OCI-LY7 (cell line): ENCODE measurements around the gene CD248. TPM values are rescaled to one million over a fixed set of nuclear protein-coding genes. Genes with fewer than 3 reads are reported as not detected.

Source experiments
- BruUV-seq: library from RNA; stranded (reverse); fragments of 400-500 nt; replicated peaks from 2 replicates; lab custom pipeline; 2021; lab: Mats Ljungman, UMichigan
- CTCF ChIA-PET: fragments of 300-600 bp; sonication (Branson Sonifier 250); formaldehyde crosslinking; loops from one replicate; lab custom pipeline; 2022; ENCODE audit warnings: antibody characterized with exemption; ENCODE audit not compliant: unreplicated experiment; lab: Charles Lee
- POLR2A ChIA-PET: fragments of 300-600 bp; sonication (Branson Sonifier 250); formaldehyde crosslinking; loops from one replicate; lab custom pipeline; 2022; ENCODE audit warnings: antibody characterized with exemption; lab: Charles Lee
- DNase-seq: peaks from one replicate; pipeline ENCODE4 v3.0.0-alpha.2; 2015; ENCODE audit warnings: low spot score
- H2AFZ ChIP-seq: fragments of 200-600 bp; sonication (generic), shearing (Covaris generic); 2 replicates; pipeline ENCODE4 v1.6.1; 2014; ENCODE audit warnings: mild to moderate bottlenecking, antibody characterized with exemption, low read length, moderate library complexity
- H3K27ac ChIP-seq: fragments of 200-600 bp; sonication (generic); 2 replicates; pipeline ENCODE4 v1.5.1; 2014; ENCODE audit warnings: mixed run types, low read depth, mild to moderate bottlenecking, moderate library complexity, low read length, inconsistent platforms; ENCODE audit not compliant: poor library complexity, severe bottlenecking
- H3K36me3 ChIP-seq: fragments of 200-600 bp; sonication (generic); 2 replicates; pipeline ENCODE4 v1.6.1; 2014; ENCODE audit warnings: mild to moderate bottlenecking, antibody characterized with exemption, low read length, moderate library complexity, mixed read lengths; ENCODE audit not compliant: insufficient read depth
- H3K4me1 ChIP-seq: fragments of 200-600 bp; sonication (generic); 2 replicates; pipeline ENCODE4 v1.5.1; 2014; ENCODE audit warnings: mild to moderate bottlenecking, low read length; ENCODE audit not compliant: insufficient read depth, poor library complexity, severe bottlenecking
- H3K4me2 ChIP-seq: fragments of 200-600 bp; sonication (generic); 2 replicates; pipeline ENCODE4 v1.6.1; 2014; ENCODE audit warnings: mild to moderate bottlenecking, low read length
- H3K4me3 ChIP-seq: fragments of 200-600 bp; sonication (generic); 2 replicates; pipeline ENCODE4 v1.5.1; 2014; ENCODE audit warnings: mild to moderate bottlenecking, low read depth, low read length; ENCODE audit not compliant: poor library complexity, severe bottlenecking
- H3K79me2 ChIP-seq: fragments of 200-600 bp; sonication (generic); 2 replicates; pipeline ENCODE4 v1.6.1; 2016; ENCODE audit warnings: low read depth, mild to moderate bottlenecking, low read length, moderate library complexity, mixed read lengths; ENCODE audit not compliant: insufficient read depth
- H3K9me2 ChIP-seq: fragments of 200-600 bp; sonication (generic); 2 replicates; pipeline ENCODE4 v1.6.1; 2016; ENCODE audit warnings: mild to moderate bottlenecking, low read length, mixed read lengths; ENCODE audit not compliant: insufficient read depth
- H3K9me3 ChIP-seq: fragments of 200-600 bp; sonication (generic); 2 replicates; pipeline ENCODE4 v1.6.1; 2014; ENCODE audit warnings: mild to moderate bottlenecking, mixed run types, low read length, mixed read lengths
- H4K20me1 ChIP-seq: fragments of 200-600 bp; sonication (generic); 2 replicates; pipeline ENCODE4 v1.6.1; 2014; ENCODE audit warnings: mild to moderate bottlenecking, antibody characterized with exemption, low read length, moderate library complexity, mixed read lengths; ENCODE audit not compliant: insufficient read depth
- CTCF ChIP-seq: fragments of 200-600 bp; sonication (generic); conservative IDR thresholded peaks from 2 replicates; pipeline ENCODE4 v1.5.1; 2014; ENCODE audit warnings: mild to moderate bottlenecking, antibody characterized with exemption, low read length, moderate library complexity, mixed read lengths
- EZH2phosphoT487 ChIP-seq: fragments of 200-600 bp; sonication (generic); IDR thresholded peaks from 2 replicates; pipeline ENCODE4 v1.6.1; 2018; ENCODE audit warnings: low read depth, borderline replicate concordance, mild to moderate bottlenecking, mixed run types, antibody characterized with exemption, low read length, moderate library complexity, mixed read lengths
- intact Hi-C: fragments of 100-400 bp; cut with micrococcal nuclease; formaldehyde crosslinking; loops from one replicate; pipeline ENCODE4 v1.10.0; 2022; ENCODE audit not compliant: unreplicated experiment
- total RNA-seq, 2 experiments: library from RNA; depleted of rRNA in 1 of 2; stranded (reverse); fragments of >200 nt in 1 of 2; shearing (Covaris generic) in 1 of 2; gene quantifications; 2 replicates each; pipeline ENCODE4 v1.2.3, GENCODE V29; 2014 to 2022

CD248 gene
- total RNA-seq, 2 experiments from 2014 or later = 0.46 TPM; not detected in 1

- no TSS peak for BruUV-seq
- DNase-seq = no peak
Observed at GRCh38 chr11:66343176-66343575, 26.3 kb upstream of the CD248 start.

GRCh38 chr11:66341502-66342126 lies 24.8 kb upstream of the CD248 start:
- POLR2A ChIA-PET = no interaction called here

More at GRCh38 chr11:66343176-66343575, 26.3 kb upstream of the CD248 start:
- Histone ChIP-seq H3K36me3 (peaks cover 34% of the 10 kb centered on the region), H3K79me2 (peaks cover 15% of the 10 kb centered on the region), H3K9me3 (no peaks in the 10 kb centered on the region), H3K9me2 (no peaks in the 10 kb centered on the region), H3K4me1 (peaks cover 33% of the 10 kb centered on the region), H4K20me1 (peaks cover 4% of the 10 kb centered on the region; the same call in 1 of the 2 replicates), H3K27ac (no peak overlapping the region), H3K4me3 (no peak overlapping the region), H3K4me2 (peak overlapping the region; percentile 89), H2AFZ (no peak overlapping the region)
- POLR2A ChIA-PET = no interaction called here
- no peak for TF ChIP-seq CTCF
- no peak for TF ChIP-seq EZH2phosphoT487
- CTCF ChIA-PET = no interaction called here
- intact Hi-C loops = no loop called here

More at GRCh38 chr11:66341502-66342126, 24.8 kb upstream of the CD248 start:
- Histone ChIP-seq H3K4me2 (no peak overlapping the region), H3K27ac (no peak overlapping the region), H3K9me3 (no peaks in the 10 kb centered on the region), H2AFZ (no peak overlapping the region), H3K4me3 (no peak overlapping the region), H3K4me1 (peaks cover 31% of the 10 kb centered on the region), H3K79me2 (peaks cover 15% of the 10 kb centered on the region), H3K9me2 (no peaks in the 10 kb centered on the region), H4K20me1 (peaks cover 4% of the 10 kb centered on the region; the same call in 1 of the 2 replicates), H3K36me3 (peaks cover 50% of the 10 kb centered on the region)
- no peak for DNase-seq
- intact Hi-C loops = no loop called here
- TF ChIP-seq CTCF (no peak), EZH2phosphoT487 (no peak)
- CTCF ChIA-PET = interaction anchor here (1.1 kb wide), 1 partner anchor 29 kb away, joined by 3 read pairs; no protein-coding TSS in a partner anchor
- no TSS peak for BruUV-seq
